ENCODE results near the gene ACSL1.
"Not testable (repeated sequence)": the region's sequence is repeated elsewhere in the genome, so short reads cannot be mapped to it uniquely, and the experiment has no call there.

Gene ACSL1

DNA sequence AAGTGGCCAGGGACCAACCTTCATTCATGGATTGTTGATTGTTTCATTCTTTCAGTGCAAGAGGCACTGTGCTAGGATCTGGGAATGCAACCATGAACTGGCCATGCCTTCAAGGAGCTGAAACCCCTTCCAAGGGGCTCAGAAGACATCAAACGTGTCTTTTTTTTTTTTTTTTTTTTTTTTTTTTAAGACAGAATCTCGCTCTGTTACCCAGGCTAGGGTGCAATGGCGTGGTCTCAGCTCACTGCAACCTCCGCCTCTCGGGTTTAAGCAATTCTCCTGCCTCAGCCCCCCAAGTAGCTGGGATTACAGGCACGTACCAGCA is 13.3 kb upstream of the ACSL1 start:
- not testable (repeated sequence) for DNase-seq (ENCODE audit: low read depth in 2 of 2)

DNA sequence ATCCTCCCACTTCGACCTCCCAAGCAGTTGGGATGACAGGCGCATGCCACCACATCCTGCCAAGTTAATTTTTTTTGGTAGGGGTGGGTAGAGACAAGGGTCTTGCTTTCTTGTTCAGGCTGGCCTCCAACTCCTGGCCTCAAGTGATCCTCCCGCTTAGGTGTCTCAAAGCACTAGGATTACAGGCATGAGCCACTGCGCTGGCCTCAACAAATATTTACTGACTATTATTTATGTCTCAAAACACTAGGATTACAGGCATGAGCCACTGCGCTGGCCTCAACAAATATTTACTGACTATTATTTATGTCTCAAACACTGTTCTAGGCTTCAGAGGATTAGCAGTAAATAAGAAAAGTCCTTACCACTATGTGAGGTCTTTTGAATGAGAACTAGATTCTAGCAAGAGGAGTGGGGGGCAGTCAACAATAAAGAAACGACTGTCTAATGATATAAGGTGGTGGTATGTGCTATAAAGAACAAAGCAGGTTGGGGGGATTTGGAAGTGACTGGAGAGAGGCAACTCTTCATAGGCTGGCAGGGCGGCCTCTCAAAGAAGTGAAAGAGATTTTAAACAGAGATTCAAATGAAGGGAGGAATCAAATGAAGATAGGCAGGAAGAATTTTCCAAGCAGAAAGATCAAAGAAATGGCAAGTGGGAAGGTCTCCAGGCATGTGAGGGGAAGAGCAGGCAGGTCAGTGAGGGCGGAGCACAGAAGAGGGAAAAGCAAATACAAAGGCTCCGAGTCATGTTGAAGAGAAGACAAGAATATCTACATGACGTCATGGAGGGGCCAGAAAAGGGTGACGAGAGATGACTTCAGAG is 12.7 kb upstream of the ACSL1 start:
- no peak for DNase-seq (ENCODE audit: low read depth in 2 of 2)

DNA sequence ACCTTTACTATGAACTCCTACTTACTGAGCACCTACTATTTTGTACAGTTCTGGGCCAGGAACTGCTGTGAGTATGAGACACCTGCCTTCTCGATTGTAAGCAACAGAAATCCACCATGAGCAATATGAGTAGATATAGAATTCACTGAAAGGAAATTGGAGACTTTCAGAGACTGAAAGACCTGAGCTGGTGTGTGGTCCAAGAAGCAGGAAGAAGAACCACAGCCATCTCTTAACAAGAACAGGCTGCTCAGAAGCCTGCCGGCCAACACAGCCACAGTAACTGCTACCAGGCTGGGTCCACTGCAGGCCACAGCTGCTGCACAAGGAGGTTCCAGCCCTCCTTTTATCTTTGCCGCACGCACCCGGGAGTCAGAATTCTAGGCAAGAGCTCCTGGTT is 10.8 kb upstream of the ACSL1 start:
- DNase-seq (ENCODE audit: low read depth in 2 of 2) = no peak

DNA sequence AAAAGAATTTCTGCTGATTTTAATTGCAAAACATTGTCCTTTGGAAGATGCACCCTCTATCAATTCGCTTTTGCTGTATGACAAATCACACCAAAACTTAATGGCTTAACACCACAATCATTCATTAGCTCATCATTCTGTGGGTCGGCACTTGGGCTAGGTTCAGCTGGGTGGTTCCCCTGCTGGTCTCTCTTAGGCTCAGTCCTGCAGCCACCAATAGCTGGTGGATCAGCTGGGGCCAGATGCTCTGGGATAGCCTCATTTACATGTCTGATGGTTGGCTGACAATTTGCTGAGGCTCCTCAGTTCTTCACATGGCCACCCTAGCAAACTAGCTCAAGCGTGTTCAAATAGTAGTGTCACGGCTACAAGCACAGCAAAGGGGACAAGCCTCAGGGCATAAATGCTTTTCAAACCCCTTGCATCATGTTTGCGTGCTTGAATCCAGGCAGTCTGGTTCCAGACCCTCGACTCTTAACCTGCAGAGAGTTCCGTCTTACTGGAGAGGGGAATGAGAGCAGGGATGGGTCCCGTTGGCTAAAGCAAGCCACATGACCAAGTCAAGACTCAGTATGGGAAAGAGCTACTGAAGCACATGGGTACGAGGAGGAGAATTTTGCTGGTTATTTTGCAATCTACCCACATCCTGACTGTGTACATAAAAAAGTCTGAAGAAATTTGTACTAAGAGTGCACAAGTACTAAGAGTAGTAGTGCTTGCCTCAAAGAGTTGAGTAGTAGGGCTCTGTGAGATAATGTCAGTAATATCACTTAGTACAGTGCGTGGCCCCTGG is 7.5 kb upstream of the ACSL1 start:
- DNase-seq (ENCODE audit: low read depth in 2 of 2) = no peak

DNA sequence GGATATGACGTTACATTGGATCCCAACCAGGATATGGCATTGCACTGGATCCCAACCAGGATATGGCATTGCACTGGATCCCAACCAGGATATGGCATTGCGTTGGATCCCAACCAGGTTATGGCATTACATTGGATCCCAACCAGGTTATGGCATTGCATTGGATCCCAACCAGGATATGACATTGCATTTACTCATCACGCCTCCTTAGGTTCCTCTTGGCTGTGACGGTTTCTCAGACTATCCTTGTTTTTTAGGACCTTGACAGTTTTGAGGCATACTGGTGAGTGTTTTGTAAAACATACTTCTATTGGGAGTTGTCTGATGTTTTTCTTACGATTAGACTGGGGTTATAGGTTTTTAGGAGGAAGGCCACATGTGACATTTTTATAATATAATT is 5.4 kb upstream of the ACSL1 start:
- no peak for DNase-seq (ENCODE audit: low read depth in 2 of 2)

GRCh38 chr4:184826691-184827270 is 1.0 kb upstream of the ACSL1 start:
- DNase-seq (ENCODE audit: low read depth in 2 of 2) = no peak

GRCh38 chr4:184825141-184825895 is 450 bp downstream of the ACSL1 start:
- no peak for DNase-seq (ENCODE audit: low read depth in 2 of 2)

DNA sequence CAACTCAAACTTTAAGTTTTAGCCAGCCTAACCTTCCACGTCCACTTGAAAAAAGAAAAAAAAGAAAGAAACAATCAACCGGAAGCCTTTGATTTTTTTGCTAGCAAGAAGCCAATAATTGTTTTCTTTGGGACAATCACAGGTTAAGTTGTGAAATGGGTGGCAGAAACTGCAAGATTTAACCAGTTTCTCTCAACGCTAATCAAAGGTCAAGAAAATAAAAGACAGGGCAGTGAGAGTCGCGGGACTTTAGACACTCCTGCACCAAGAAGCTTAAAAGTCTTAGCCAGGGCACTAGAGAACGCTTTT is 1.0 kb downstream of the ACSL1 start:
- no peak for DNase-seq (ENCODE audit: low read depth in 2 of 2)

DNA sequence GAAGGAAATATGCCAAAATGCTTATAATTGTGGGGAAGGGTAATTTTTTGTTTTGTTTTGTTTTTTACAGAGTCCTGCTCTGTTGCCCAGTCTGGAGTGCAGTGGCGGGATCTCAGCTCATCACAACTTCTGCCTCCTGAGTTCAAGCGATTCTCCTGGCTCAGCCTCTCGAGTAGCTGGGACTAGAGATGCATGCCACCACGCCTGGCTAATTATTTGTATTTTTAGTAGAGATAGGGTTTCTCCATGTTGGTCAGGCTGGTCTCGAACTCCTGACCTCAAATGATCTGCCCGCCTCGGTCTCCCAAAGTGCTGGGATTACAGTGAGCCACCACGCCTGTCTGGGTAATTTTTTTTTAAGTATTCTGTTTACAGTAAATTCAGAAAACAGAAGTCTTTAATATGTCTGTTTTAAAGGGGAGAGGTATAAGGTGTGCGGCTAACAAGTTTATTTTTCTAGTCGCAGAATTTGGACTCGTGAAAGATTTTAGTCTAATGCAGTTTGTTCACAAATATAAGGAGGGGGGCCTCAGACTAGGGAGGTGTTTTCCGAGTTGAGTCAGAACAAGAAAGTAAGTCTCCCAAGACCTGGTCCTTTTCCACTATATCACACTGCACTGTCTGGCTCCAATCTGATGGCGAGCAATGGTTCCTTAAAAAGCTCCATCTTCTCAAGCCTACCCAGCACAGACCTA is 1.5 kb downstream of the ACSL1 start:
- no peak for DNase-seq (ENCODE audit: low read depth in 2 of 2)

GRCh38 chr4:184823014-184823413 is 2.8 kb downstream of the ACSL1 start:
- no peak for DNase-seq (ENCODE audit: low read depth in 2 of 2)

DNA sequence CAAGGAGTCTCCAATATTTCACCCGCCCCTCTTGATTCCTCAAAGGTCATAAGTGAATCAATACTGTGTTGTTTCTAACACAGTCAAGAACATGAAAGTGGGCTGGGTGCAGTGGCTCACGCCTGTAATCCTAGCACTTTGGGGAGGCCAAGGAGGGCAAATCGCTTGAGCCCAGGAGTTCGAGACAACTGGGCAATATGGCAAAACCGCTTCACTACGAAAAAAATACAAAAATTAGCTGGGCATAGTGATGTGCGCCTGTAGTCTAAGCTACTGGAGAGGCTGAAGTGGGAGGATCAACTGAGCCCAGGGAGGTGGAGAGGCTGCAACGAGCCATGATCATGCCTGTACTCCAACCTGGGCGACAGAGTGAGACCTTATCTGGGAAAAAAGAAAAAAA is 3.4 kb downstream of the ACSL1 start:
- no peak for DNase-seq (ENCODE audit: low read depth in 2 of 2)

- DNase-seq (ENCODE audit: low read depth in 2 of 2) = no peak
These were observed 4.5 kb downstream of the ACSL1 start for GRCh38 chr4:184821242-184821641.

DNA sequence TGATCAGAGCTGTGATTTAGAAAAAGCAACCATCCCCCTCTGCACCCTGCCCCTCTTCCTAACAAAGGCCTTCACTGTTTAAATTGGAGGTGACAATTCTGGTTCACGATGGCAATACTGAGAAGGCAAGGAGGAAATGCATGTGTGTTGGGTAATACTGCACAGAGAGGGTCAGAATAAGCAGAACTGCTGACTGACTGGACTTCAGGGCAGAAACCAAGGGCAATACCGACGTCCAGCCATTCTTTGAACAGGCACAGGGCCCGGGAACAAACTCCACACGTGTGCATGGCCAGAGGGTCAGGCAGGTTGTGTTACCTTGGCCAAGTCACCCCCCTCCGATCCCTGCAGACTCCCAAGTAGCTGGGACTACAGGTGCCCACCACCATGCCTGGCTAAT is 6.0 kb downstream of the ACSL1 start:
- DNase-seq (ENCODE audit: low read depth in 2 of 2) = no peak

DNA sequence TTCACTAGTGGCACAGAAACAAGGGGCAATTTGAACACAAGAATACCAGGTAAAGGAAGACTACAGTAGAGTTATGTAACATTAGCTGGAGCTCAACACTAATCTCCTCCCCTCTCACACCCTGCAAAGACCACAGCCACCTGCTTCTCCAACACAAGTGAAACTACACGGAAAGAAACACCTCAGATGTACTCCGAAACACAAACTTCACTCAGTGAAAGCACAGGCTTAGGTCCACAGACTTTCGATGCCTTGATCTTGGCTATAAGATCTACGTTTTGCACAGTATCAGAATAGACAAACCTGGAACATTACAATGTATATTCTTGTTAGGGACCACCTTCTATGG is 7.6 kb downstream of the ACSL1 start:
- DNase-seq (ENCODE audit: low read depth in 2 of 2) = no peak

GRCh38 chr4:184817494-184818215 is 8.1 kb downstream of the ACSL1 start:
- DNase-seq (ENCODE audit: low read depth in 2 of 2) = no peak

GRCh38 chr4:184816962-184817361 is 8.8 kb downstream of the ACSL1 start:
- DNase-seq (ENCODE audit: low read depth in 2 of 2) = no peak

- no peak for DNase-seq (ENCODE audit: low read depth in 2 of 2)
These were observed 10.5 kb downstream of the ACSL1 start for GRCh38 chr4:184815046-184815877.

DNA sequence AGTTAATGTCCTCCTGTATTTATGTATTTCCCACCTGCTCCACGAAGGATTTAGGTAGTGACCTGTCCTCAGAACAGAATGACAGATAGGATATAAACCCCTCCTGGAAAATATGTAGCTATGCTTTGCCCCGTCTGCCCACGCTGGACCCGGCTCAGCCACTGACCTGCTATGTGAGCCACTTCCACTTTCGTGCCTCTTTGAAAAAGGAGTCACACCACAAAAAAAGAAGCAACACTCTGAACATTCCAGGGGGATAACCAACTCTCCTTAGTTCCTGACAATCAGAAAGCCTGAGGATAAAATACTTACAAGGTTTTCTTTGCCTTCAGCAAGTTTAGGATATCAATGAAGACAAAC is 11.1 kb downstream of the ACSL1 start:
- DNase-seq (ENCODE audit: low read depth in 2 of 2) = no peak

- DNase-seq (ENCODE audit: low read depth in 2 of 2) = no peak
These were observed 13.1 kb downstream of the ACSL1 start for GRCh38 chr4:184812651-184813181.

GRCh38 chr4:184812199-184812542 is 13.6 kb downstream of the ACSL1 start:
- no peak for DNase-seq (ENCODE audit: low read depth in 2 of 2)
